GM21360 (cell line): ENCODE data around the gene LARGE1.

Experiments
- ATAC-seq: cut with Tn5 transposase; IDR thresholded peaks from one replicate; pipeline ENCODE4 v1.9.1; 2021; ENCODE audit warnings: mild to moderate bottlenecking, moderate library complexity; ENCODE audit not compliant: unreplicated experiment

LARGE1 gene

DNA sequence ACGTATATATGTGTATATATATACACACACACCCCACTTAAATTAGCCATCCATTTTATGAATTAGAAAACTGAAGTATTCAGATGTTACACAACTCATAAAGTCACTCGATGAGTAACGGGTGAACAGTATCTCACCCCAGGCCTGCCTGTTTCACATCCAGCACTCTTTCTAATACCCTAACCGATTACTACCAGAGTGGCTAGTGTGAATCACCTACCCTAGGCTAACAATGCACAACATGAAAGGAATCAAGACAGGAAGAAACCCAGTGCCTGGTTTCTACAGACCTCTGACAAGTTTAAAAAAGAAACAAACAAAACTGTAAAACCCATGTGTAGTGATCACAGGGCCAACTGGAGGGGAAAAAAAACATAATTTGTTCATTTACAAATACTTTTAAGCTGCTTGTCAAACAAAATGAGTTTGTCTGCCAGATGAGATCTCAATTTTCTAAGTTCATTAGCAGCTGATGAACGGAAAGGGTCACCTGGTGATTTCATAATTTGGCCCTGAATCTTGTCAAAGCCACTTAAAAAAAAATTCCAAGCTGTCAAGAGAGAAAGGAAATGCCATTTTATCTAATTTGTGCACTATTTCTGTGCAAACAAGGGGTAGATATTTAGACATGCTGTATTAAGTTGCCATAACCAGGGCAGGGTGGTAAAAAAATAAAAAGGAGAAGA, 134.8 kb downstream of the LARGE1 start:
- ATAC-seq: no peak

GRCh38 chr22:33781411-33781810, 138.9 kb downstream of the LARGE1 start:
- no peak for ATAC-seq

- no peak for ATAC-seq
Measured at GRCh38 chr22:33780531-33781136, 139.6 kb downstream of the LARGE1 start.

- ATAC-seq: no peak
Measured at GRCh38 chr22:33779243-33779642, 141.0 kb downstream of the LARGE1 start.

- ATAC-seq: no peak
Measured at GRCh38 chr22:33776491-33776890, 143.8 kb downstream of the LARGE1 start.

GRCh38 chr22:33774781-33775180, 145.5 kb downstream of the LARGE1 start:
- ATAC-seq: no peak

- no peak for ATAC-seq
Measured at GRCh38 chr22:33772745-33773144, 147.5 kb downstream of the LARGE1 start.

- ATAC-seq: no peak
Measured at GRCh38 chr22:33771136-33771535, 149.1 kb downstream of the LARGE1 start.

DNA sequence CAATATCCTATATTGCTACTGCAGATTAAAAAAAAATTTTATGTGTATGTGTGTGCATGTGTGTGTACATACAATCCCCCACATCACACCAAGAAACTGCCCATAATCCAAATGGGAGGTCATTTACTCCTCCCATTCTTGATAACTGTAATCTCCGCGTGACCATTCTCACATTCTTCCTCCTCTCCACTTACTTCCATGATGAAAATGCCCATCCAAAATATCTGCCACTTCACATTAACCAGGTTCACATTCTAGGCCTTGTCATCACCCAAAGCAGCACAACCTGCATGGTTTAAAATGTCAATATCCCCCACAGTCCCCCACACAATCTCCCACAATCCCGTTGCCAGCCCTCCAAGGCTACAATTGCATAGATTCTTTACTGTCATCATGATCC, 149.6 kb downstream of the LARGE1 start:
- no peak for ATAC-seq

- no peak for ATAC-seq
Measured at GRCh38 chr22:33766091-33766490, 154.2 kb downstream of the LARGE1 start.

GRCh38 chr22:33758961-33759360, 161.3 kb downstream of the LARGE1 start:
- ATAC-seq: no peak

GRCh38 chr22:33757802-33758483, 162.3 kb downstream of the LARGE1 start:
- ATAC-seq: no peak

GRCh38 chr22:33757041-33757801, 163.1 kb downstream of the LARGE1 start:
- ATAC-seq: no peak

DNA sequence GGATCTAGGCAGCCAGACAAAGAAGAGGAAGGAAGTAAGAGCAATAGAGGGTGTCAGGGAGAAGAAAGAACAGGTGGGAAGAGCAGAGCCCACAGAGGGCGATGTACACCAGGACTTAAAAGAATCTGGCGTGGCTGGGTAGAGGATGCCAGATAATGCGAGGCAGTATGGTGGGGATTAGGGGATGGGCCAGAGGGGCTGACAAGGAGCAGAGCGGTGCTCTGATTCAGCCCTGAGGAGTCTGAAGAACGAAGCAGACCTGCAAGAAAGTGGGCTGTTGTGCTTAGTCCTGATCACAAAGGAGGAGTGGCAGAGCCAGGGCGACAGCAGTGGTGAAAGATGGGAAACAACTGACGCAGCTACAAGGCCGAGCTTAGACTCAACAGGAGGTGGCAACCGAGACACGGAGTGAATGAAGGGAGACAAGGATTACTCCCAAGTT, 163.7 kb downstream of the LARGE1 start:
- ATAC-seq: no peak

- no peak for ATAC-seq
Measured at GRCh38 chr22:33748714-33749113, 171.6 kb downstream of the LARGE1 start.

DNA sequence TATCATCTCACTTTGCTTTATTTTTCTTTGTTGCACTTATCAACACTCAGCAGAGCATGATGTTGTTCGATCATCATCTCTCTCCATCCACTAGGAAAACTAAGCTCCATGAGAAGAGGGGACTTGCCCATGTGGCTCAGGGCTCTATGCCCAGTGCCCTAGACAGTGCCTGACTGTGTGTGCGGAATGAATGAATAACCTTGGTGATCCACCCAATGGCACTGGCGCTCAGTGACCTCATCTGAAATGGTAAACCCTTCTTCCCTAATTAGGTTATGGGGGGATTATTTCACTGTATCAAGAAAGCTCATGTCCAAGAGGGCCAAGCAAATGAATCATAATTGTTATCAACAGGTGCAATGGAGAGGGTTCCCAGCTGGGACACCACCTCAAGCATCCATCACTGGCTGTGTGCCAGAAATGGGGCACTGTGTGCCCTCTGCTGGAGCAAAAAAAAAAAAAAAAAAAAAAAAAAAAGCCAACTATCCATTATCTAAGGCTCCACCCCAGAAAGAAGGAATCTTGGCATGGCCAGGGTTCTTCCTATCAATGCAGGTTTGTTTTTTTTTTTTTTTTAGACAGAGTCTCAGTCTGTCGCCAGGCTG, 172.6 kb downstream of the LARGE1 start:
- ATAC-seq: no peak

DNA sequence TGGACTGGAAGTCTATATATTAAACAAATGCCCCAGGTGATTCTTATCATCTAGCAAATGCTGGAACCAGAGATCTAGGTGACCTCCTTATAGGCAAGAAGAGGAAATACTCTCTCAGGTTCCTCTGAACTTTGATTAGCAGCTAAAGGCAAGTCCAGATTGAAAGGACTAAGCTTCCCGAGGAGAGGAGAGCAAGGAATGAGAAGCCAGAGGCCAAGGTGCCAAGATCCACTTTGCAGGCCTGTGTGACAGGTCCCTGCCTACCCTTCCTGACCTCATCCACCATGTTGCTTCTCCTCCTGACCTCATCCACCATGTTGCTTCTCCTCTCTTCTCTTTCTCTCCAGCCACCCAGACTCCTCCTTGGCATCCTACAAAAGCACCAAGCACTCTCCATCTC, 173.2 kb downstream of the LARGE1 start:
- ATAC-seq: no peak

- ATAC-seq: no peak
Measured at GRCh38 chr22:33746501-33746928, 173.8 kb downstream of the LARGE1 start.

- no peak for ATAC-seq
Measured at GRCh38 chr22:33745501-33745900, 174.8 kb downstream of the LARGE1 start.

DNA sequence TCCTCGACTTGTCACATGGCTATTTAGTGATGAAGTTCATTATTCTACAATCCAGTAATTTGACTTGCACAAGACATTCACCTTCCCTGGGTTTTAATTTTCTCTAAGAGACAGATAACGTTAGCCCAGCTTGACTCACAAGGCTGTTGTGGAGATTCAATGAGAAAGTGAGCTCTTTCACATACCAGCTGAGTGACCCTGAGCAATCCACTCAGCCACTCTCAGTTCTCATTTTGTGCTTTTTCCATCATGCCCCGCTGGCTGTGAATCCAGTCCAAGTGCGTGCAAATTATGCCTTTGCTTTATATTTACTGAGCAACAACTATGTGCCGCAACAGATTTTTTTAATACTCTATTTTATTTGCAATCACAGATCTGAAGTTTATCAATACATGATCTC, 176.5 kb downstream of the LARGE1 start:
- no peak for ATAC-seq

DNA sequence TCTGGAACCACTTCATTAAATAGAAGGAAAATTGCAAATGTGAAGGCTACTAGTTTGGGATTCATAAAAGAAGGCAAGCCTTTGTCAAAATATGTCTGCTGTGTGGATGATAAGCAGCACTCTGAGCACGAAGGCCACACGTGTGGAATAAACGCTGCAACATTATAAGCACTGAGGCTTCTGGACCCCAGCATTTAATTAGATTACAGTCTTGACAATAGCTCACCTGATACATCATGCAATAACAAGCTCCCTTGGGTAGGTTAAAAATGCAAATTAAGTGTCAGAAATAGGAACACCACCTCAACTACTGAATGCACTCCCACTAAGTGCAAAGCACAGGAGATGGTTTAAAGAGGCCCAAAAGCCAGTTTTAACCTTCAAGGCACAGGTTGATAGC, 179.3 kb downstream of the LARGE1 start:
- no peak for ATAC-seq
